Measurements from ENCODE around the gene CT45A1. TPM values are rescaled to one million over a fixed set of nuclear protein-coding genes. Genes with fewer than 3 reads are reported as not detected.
"Not testable (repeated sequence)": the region's sequence is repeated elsewhere in the genome, so short reads cannot be mapped to it uniquely, and the experiment has no call there.

CT45A1 gene
- polyA plus RNA-seq (ENCODE audit: insufficient read length in 4 of 4) = not detected

- DNase-seq (ENCODE audit: low read depth in 4 of 4, low spot score in 3 of 4) = not testable (repeated sequence)
Measured at GRCh38 chrX:135713183-135713689, at the start of gene CT45A1. CT45A1 (plus strand) TSS chrX:135713639; CDS start chrX:135718941, 5,302 bp downstream.

GRCh38 chrX:135672979-135673378, 40.5 kb upstream of the CT45A1 start:
- not testable (repeated sequence) for DNase-seq (ENCODE audit: low read depth in 4 of 4, low spot score in 3 of 4)

- DNase-seq (ENCODE audit: low read depth in 4 of 4, low spot score in 3 of 4) = no peak
Measured at GRCh38 chrX:135688137-135688536, 25.3 kb upstream of the CT45A1 start.

GRCh38 chrX:135695471-135695870, 18.0 kb upstream of the CT45A1 start:
- no peak for DNase-seq (ENCODE audit: low read depth in 4 of 4, low spot score in 3 of 4)

- no peak for DNase-seq (ENCODE audit: low read depth in 4 of 4, low spot score in 3 of 4)
Measured at GRCh38 chrX:135697601-135698000, 15.8 kb upstream of the CT45A1 start.

GRCh38 chrX:135698924-135699323, 14.5 kb upstream of the CT45A1 start:
- DNase-seq (ENCODE audit: low read depth in 4 of 4, low spot score in 3 of 4) = no peak

- DNase-seq (ENCODE audit: low read depth in 4 of 4, low spot score in 3 of 4) = no peak
Measured at GRCh38 chrX:135707880-135708279, 5.6 kb upstream of the CT45A1 start.

- DNase-seq (ENCODE audit: low read depth in 4 of 4, low spot score in 3 of 4) = no peak
Measured at GRCh38 chrX:135713795-135714194, 356 bp downstream of the CT45A1 start.

GRCh38 chrX:135734666-135735065, 21.2 kb downstream of the CT45A1 start:
- DNase-seq (ENCODE audit: low read depth in 4 of 4, low spot score in 3 of 4) = not testable (repeated sequence)

GRCh38 chrX:135737366-135738071, 24.1 kb downstream of the CT45A1 start:
- no peak for DNase-seq (ENCODE audit: low read depth in 4 of 4, low spot score in 3 of 4)

- DNase-seq (ENCODE audit: low read depth in 4 of 4, low spot score in 3 of 4) = peak in 1 of 4 donors; percentile 0
Measured at GRCh38 chrX:135740681-135741149, 27.3 kb downstream of the CT45A1 start.

GRCh38 chrX:135741192-135741715, 27.8 kb downstream of the CT45A1 start:
- DNase-seq (ENCODE audit: low read depth in 4 of 4, low spot score in 3 of 4) = no peak

GRCh38 chrX:135744739-135745138, 31.3 kb downstream of the CT45A1 start:
- not testable (repeated sequence) for DNase-seq (ENCODE audit: low read depth in 4 of 4, low spot score in 3 of 4)

GRCh38 chrX:135768091-135768490, 54.7 kb downstream of the CT45A1 start, which contains the start of gene CT45A3:
CT45A3 (minus strand) TSS chrX:135768191; CDS start chrX:135764444, 3,747 bp downstream.
- DNase-seq (ENCODE audit: low read depth in 4 of 4, low spot score in 3 of 4) = not testable (repeated sequence)

Other genes with a start within 250 kb of the CT45A1 start
- gene INTS6L, start 193.0 kb upstream of the CT45A1 start, polyA plus RNA-seq (ENCODE audit: insufficient read length in 4 of 4) = 10 to 100 TPM; 20.0 to 29.5 (median 22.4) TPM
- not detected for gene CT45A3, start 54.6 kb downstream of the CT45A1 start, polyA plus RNA-seq (ENCODE audit: insufficient read length in 4 of 4)
- gene CT45A5, start 71.9 kb downstream of the CT45A1 start, polyA plus RNA-seq (ENCODE audit: insufficient read length in 4 of 4) = not detected
- not detected for gene CT45A6, start 89.1 kb downstream of the CT45A1 start, polyA plus RNA-seq (ENCODE audit: insufficient read length in 4 of 4)
- gene CT45A2, start 106.4 kb downstream of the CT45A1 start, polyA plus RNA-seq (ENCODE audit: insufficient read length in 4 of 4) = not detected
- under 1 TPM in 1 of 4 donors, not detected in 3; 0.12 TPM for gene CT45A7, start 123.6 kb downstream of the CT45A1 start, polyA plus RNA-seq (ENCODE audit: insufficient read length in 4 of 4)
- not detected for gene CT45A8, start 140.9 kb downstream of the CT45A1 start, polyA plus RNA-seq (ENCODE audit: insufficient read length in 4 of 4)
- gene CT45A9, start 158.2 kb downstream of the CT45A1 start, polyA plus RNA-seq (ENCODE audit: insufficient read length in 4 of 4) = not detected
- not detected for gene CT45A10, start 179.8 kb downstream of the CT45A1 start, polyA plus RNA-seq (ENCODE audit: insufficient read length in 4 of 4)
- gene SAGE1, start 180.1 kb downstream of the CT45A1 start, polyA plus RNA-seq (ENCODE audit: insufficient read length in 4 of 4) = not detected

Measured in right renal pelvis (tissue), 4 donors.